CD8-positive, alpha-beta memory T cell (primary cell): ENCODE data around the gene KCNMA1. TPM values are rescaled to one million over a fixed set of nuclear protein-coding genes. Genes with fewer than 3 reads are reported as not detected.

Experiments
- CTCF ChIA-PET: fragments of 350-600 bp; sonication (Branson Sonifier 250); formaldehyde crosslinking; loops from one replicate; lab custom pipeline; 2021; ENCODE audit warnings: antibody characterized with exemption; lab: Charles Lee
- POLR2A ChIA-PET: fragments of 350-600 bp; sonication (Branson Sonifier 250); formaldehyde crosslinking; loops from one replicate; lab custom pipeline; 2021; ENCODE audit warnings: antibody characterized with exemption; lab: Charles Lee
- DNase-seq, 5 donors: peaks; one replicate each; pipeline versions ENCODE4 v3.0.0 to v3.0.0-alpha.2; 2020 to 2022; ENCODE audit warnings: mixed read lengths in 1 of 5
- H3K27ac ChIP-seq: one replicate; pipeline ENCODE4 v1.7.0; 2013; ENCODE audit warnings: low read depth, mild to moderate bottlenecking, low read length, moderate library complexity
- H3K27me3 ChIP-seq: 2 replicates; pipeline ENCODE4 v1.7.0; 2013; ENCODE audit warnings: low read length, mild to moderate bottlenecking; ENCODE audit not compliant: insufficient read depth, poor library complexity, severe bottlenecking
- H3K36me3 ChIP-seq: 2 replicates; pipeline ENCODE4 v1.7.0; 2013; ENCODE audit warnings: mild to moderate bottlenecking, low read length, moderate library complexity; ENCODE audit not compliant: insufficient read depth
- H3K4me1 ChIP-seq: 2 replicates; pipeline ENCODE4 v1.7.0; 2013; ENCODE audit warnings: mild to moderate bottlenecking, low read length, moderate library complexity; ENCODE audit not compliant: insufficient read depth
- H3K4me3 ChIP-seq: 2 replicates; pipeline ENCODE4 v1.7.0; 2013; ENCODE audit warnings: mild to moderate bottlenecking, low read length
- H3K9me3 ChIP-seq: 2 replicates; pipeline ENCODE4 v1.7.0; 2013; ENCODE audit warnings: mild to moderate bottlenecking, low read length
- H3K27ac Mint-ChIP-seq, 8 donors: one replicate each; pipeline ENCODE4 v1.8.0; 2020 to 2021; ENCODE audit warnings: mixed read lengths in 8 of 8, mild to moderate bottlenecking in 6 of 8, inconsistent platforms in 3 of 8, moderate library complexity in 3 of 8
- H3K27me3 Mint-ChIP-seq, 2 donors: one replicate each; pipeline ENCODE4 v1.8.0; 2020 to 2021; ENCODE audit warnings: mixed read lengths in 2 of 2, mild to moderate bottlenecking in 1 of 2, moderate library complexity in 1 of 2
- H3K36me3 Mint-ChIP-seq, 3 donors: one replicate each; pipeline ENCODE4 v1.8.0; 2020 to 2021; ENCODE audit warnings: mixed read lengths in 3 of 3, inconsistent platforms in 1 of 3, mild to moderate bottlenecking in 1 of 3
- H3K4me1 Mint-ChIP-seq, 3 donors: one replicate each; pipeline ENCODE4 v1.8.0; 2020 to 2021; ENCODE audit warnings: mixed read lengths in 3 of 3, inconsistent platforms in 1 of 3, mild to moderate bottlenecking in 1 of 3
- H3K4me3 Mint-ChIP-seq, 7 donors: one replicate each; pipeline ENCODE4 v1.8.0; 2020 to 2021; ENCODE audit warnings: mixed read lengths in 7 of 7, mild to moderate bottlenecking in 6 of 7, moderate library complexity in 4 of 7, inconsistent platforms in 2 of 7
- H3K9me3 Mint-ChIP-seq, 5 donors: one replicate each; pipeline ENCODE4 v1.8.0; 2020 to 2022; ENCODE audit warnings: mixed read lengths in 5 of 5, mild to moderate bottlenecking in 3 of 5, moderate library complexity in 2 of 5, inconsistent platforms in 1 of 5
- polyA plus RNA-seq: library from polyadenylated mRNA; unstranded; fragments of 300-500 nt; fragmentation: Illumina TruSeq; gene quantifications from one replicate; pipeline ENCODE4 v1.2.3, GENCODE V29; 2021
- total RNA-seq, 2 experiments: library from RNA; stranded (reverse); gene quantifications; one replicate each; pipeline ENCODE4 v1.2.3, GENCODE V29; 2021

The KCNMA1 gene
- total and polyA plus RNA-seq, 3 experiments from 2014 or later = 0.20 to 0.31 TPM; not detected in 1

DNA sequence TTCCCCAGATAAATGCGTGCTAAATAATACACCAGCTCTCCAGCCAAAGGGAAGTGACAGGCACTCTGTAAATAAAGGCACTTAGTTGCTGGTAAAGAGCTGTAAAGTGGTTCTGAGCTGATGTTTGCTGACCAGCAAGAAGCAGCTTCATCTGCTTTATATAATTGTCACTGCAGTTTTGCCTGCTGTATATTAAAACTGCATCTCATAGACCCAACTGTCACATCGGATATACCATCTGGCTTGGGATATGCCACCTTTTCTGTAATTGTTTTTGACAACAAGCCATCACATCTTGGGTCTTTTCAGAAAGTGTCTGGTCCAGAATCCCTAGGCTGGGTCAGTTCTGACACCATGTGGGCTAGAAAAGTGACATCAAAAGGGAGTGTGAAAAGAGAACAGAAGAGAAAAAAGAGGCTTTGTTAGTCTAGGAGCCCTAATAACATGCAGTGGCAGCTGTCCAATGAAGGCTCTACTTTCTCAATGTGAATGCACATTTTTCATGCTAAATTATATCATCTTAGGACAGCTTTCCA is 697.6 kb downstream of the KCNMA1 start:
- Mint-ChIP-seq H3K27me3 (peaks cover 5 to 7% of the 10 kb centered on the region in 2 donors), H3K9me3 (peaks cover 0 to 2% (median 2%) of the 10 kb centered on the region in 5 donors), H3K27ac (no peak overlapping the region), H3K4me1 (no peaks in the 10 kb centered on the region), H3K36me3 (no peaks in the 10 kb centered on the region), H3K4me3 (no peak overlapping the region)
- ChIA-PET CTCF (no interaction called here), POLR2A (no interaction called here)
- H3K9me3 ChIP-seq = no peaks in the 10 kb centered on the region
- DNase-seq = no peak
- no peaks in the 10 kb centered on the region for H3K27me3 ChIP-seq
- H3K27ac ChIP-seq = no peak overlapping the region
- H3K36me3 ChIP-seq = no peaks in the 10 kb centered on the region
- H3K4me3 ChIP-seq = no peak overlapping the region
- H3K4me1 ChIP-seq = no peaks in the 10 kb centered on the region

DNA sequence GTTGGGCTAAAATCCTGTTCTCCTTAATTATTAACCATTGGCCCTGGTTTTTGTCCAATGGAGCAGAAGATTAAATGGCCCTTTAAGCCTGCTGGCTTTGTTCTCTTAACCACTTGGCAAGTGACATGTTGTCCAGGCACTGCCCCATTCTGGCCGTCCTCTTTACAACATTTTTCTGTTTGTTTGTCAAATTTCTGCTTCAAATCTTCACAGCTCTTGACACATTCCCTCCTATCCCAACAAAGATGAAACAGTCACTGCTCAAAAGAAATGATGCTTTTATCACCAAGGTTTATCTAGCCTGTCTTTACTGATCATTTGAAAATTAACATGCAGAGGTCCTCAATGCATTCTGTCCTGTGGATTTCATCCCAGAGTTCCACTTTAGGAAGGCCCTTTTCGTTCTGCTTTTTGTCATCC is 700.4 kb downstream of the KCNMA1 start:
- Histone ChIP-seq H3K27me3 (no peaks in the 10 kb centered on the region), H3K36me3 (no peaks in the 10 kb centered on the region), H3K27ac (no peak overlapping the region), H3K4me3 (no peak overlapping the region), H3K4me1 (no peaks in the 10 kb centered on the region), H3K9me3 (no peaks in the 10 kb centered on the region)
- Mint-ChIP-seq H3K4me3 (no peak overlapping the region), H3K36me3 (no peaks in the 10 kb centered on the region), H3K27me3 (peaks cover 0 to 5% of the 10 kb centered on the region in 2 donors), H3K9me3 (peaks cover 0 to 2% (median 0%) of the 10 kb centered on the region in 5 donors), H3K4me1 (no peaks in the 10 kb centered on the region), H3K27ac (no peak overlapping the region)
- CTCF ChIA-PET = no interaction called here
- POLR2A ChIA-PET = no interaction called here
- DNase-seq = no peak

DNA sequence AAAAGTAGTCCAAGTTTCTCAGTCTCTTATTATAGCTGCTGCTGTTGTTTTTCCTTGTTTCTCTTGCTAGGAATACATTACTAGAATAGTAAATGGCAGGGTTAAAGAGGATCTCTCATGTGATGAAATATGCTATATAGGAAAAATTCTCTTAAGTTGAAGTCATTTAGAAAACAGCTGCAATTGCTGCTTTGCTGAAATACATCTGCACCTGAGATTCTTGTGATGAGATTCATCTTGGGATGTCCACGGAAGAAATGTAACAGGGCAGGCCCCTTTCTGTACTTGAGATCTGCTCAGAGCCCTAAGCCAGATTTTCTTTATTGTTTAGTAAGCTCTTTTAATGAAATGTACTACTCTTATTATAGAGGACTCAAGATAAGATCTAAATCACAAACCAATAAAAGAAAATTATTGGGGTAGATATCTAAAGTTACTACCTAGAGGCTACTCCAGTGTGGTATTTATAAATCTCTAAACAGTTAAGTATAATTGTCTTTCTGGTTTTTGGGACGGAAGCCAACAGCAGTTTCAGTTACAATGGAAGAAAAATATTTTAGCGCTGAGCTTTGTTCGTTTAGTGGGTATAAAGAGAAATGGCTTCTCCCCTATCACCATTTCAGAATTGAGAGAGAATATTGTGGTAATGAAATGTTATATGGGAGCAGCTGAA is 701.5 kb downstream of the KCNMA1 start:
- ChIA-PET CTCF (no interaction called here), POLR2A (no interaction called here)
- Mint-ChIP-seq H3K4me1 (no peaks in the 10 kb centered on the region), H3K27me3 (peaks cover 0 to 1% of the 10 kb centered on the region in 2 donors), H3K36me3 (no peaks in the 10 kb centered on the region), H3K4me3 (no peak overlapping the region), H3K27ac (no peak overlapping the region), H3K9me3 (peaks cover 0 to 2% (median 0%) of the 10 kb centered on the region in 5 donors)
- no peaks in the 10 kb centered on the region for H3K36me3 ChIP-seq
- H3K4me1 ChIP-seq = no peaks in the 10 kb centered on the region
- no peak overlapping the region for H3K4me3 ChIP-seq
- H3K27me3 ChIP-seq = no peaks in the 10 kb centered on the region
- no peak for DNase-seq
- H3K9me3 ChIP-seq = no peaks in the 10 kb centered on the region
- no peak overlapping the region for H3K27ac ChIP-seq

DNA sequence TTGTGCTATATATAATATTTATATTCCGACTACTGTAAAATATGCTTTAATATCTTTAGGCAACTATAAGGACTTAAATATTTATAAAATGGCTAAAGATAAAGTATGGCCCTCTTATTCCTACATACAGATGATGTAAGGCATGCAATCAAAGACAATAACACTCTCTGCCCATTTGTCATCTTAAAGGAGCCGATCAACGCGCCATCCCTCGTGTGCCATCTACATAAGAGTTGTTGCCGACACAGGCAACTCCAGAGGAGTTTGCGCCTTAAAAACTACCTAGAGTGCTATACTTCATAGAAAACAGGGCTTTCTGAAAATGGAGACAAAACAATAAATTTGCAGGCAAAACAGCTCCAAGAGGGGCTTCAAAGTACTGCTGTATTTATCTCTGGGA is 709.0 kb downstream of the KCNMA1 start:
- no peak overlapping the region for H3K27ac ChIP-seq

DNA sequence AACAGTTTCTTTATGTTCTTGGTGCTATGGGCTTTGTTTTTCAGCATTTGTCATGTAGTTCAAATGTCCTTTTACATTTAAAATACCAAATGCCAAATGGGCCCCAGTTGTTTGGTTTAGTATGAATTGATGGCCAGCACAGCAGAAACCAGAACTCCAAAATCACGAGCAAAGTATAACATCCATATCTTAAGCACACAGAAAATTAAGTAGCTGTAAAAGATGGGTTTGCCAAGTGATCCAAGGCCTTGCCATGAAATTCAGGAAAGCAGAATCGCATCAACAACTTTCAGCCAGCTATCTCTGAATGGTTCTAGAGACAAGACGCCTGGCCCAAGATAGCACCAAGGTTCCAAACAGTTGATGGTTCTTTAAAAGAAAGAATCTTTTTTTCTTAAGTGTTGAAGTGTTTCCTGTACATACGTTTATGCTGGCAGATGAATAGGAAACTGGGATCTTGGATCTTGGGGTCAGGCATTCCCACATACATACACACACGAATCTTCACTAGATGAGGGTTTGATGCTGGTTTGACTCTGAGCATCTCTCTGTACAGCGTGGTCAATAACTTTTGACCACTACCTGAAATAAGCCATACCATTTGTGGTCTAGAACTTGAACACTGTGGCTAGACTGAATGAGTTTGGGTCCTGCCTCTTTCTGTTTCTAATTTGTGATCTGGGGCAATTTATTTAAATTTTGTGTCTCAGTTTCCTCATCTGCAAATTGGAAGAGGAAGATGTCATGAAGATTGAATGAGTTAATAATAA is 711.8 kb downstream of the KCNMA1 start:
- POLR2A ChIA-PET = no interaction called here
- H3K36me3 Mint-ChIP-seq = no peaks in the 10 kb centered on the region

More for the DNA sequence above, 709.0 kb downstream of the KCNMA1 start:
- Mint-ChIP-seq H3K4me3 (no peak overlapping the region), H3K27me3 (no peaks in the 10 kb centered on the region), H3K36me3 (no peaks in the 10 kb centered on the region), H3K27ac (no peak overlapping the region), H3K9me3 (peaks cover 0 to 9% (median 5%) of the 10 kb centered on the region in 5 donors), H3K4me1 (no peaks in the 10 kb centered on the region)
- ChIA-PET POLR2A (no interaction called here), CTCF (no interaction called here)
- Histone ChIP-seq H3K9me3 (no peaks in the 10 kb centered on the region), H3K4me3 (no peak overlapping the region), H3K4me1 (no peaks in the 10 kb centered on the region), H3K36me3 (no peaks in the 10 kb centered on the region), H3K27me3 (no peaks in the 10 kb centered on the region)
- DNase-seq = no peak

DNA sequence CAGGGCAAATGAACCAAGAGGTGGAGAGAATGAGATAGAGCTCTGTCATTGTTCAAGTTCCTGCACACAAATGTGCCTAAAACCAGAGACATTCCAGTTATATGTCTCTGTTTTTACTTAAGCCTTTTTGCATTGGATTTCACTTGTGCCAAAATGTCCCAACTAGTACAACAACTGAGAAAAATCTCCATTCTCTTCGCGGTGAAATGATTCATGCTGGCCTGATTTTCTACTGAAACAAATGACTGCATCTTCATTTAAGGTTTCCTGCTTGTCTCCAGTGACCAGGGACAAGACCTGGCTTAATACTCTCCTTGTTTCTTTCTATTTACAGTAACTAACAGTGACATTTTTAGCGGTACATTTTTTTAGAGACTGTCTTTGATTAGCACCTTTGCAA is 714.9 kb downstream of the KCNMA1 start:
- H3K27me3 ChIP-seq = no peaks in the 10 kb centered on the region
- ChIA-PET POLR2A (no interaction called here), CTCF (no interaction called here)
- Mint-ChIP-seq H3K27me3 (no peaks in the 10 kb centered on the region), H3K27ac (no peak overlapping the region), H3K4me1 (no peaks in the 10 kb centered on the region), H3K36me3 (no peaks in the 10 kb centered on the region), H3K4me3 (no peak overlapping the region), H3K9me3 (no peaks in the 10 kb centered on the region)
- no peaks in the 10 kb centered on the region for H3K4me1 ChIP-seq
- no peaks in the 10 kb centered on the region for H3K36me3 ChIP-seq
- H3K27ac ChIP-seq = no peak overlapping the region
- H3K4me3 ChIP-seq = no peak overlapping the region
- H3K9me3 ChIP-seq = no peaks in the 10 kb centered on the region
- DNase-seq = no peak

More for the DNA sequence above, 711.8 kb downstream of the KCNMA1 start:
- Mint-ChIP-seq H3K27me3 (no peaks in the 10 kb centered on the region), H3K27ac (no peak overlapping the region), H3K4me3 (no peak overlapping the region), H3K9me3 (peaks cover 0 to 8% (median 3%) of the 10 kb centered on the region in 5 donors), H3K4me1 (no peaks in the 10 kb centered on the region)
- H3K9me3 ChIP-seq = no peaks in the 10 kb centered on the region
- no peak overlapping the region for H3K27ac ChIP-seq
- H3K36me3 ChIP-seq = no peaks in the 10 kb centered on the region
- H3K4me1 ChIP-seq = no peaks in the 10 kb centered on the region
- no peak overlapping the region for H3K4me3 ChIP-seq
- no peak for DNase-seq
- H3K27me3 ChIP-seq = no peaks in the 10 kb centered on the region
- CTCF ChIA-PET = no interaction called here

DNA sequence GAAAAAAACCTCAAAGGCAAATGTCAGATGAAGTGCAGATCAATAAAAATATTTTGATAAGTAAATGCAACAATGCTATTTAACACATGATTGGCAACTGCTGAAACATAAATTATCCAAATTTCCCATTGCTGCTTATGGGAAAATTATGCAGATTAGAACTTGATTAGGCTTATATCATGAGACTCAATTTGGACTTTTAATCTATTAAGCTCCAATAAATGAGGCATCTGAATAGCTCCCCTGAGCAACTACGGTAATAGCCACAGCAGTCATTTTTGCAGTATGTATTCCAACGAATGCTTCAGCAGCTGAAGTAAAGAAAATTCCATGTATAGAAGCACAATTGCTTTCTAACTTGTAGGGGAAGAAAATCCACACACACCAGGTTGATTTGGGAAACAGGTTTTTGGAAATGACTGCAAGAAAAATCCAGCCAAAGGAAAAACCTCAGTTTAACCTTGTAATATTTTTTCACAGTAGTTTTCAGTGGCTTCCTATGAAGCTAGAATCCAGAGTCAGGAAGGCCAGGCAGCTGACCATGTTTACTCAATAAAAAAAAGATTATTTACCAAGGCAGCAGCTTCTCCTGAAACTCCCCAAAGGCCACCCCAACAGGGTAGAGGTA is 716.1 kb downstream of the KCNMA1 start:
- no peaks in the 10 kb centered on the region for H3K4me1 Mint-ChIP-seq
- H3K27ac ChIP-seq = no peak overlapping the region
- no peaks in the 10 kb centered on the region for H3K9me3 ChIP-seq
- no peaks in the 10 kb centered on the region for H3K36me3 Mint-ChIP-seq
- H3K4me1 ChIP-seq = no peaks in the 10 kb centered on the region
- peaks cover 0 to 2% (median 0%) of the 10 kb centered on the region in 5 donors for H3K9me3 Mint-ChIP-seq
- POLR2A ChIA-PET = no interaction called here
- no peak overlapping the region for H3K4me3 Mint-ChIP-seq
- H3K4me3 ChIP-seq = no peak overlapping the region
- no peaks in the 10 kb centered on the region for H3K27me3 ChIP-seq
- no peak for DNase-seq
- no peaks in the 10 kb centered on the region for H3K27me3 Mint-ChIP-seq
- no peaks in the 10 kb centered on the region for H3K36me3 ChIP-seq
- H3K27ac Mint-ChIP-seq = no peak overlapping the region
- CTCF ChIA-PET = no interaction called here

DNA sequence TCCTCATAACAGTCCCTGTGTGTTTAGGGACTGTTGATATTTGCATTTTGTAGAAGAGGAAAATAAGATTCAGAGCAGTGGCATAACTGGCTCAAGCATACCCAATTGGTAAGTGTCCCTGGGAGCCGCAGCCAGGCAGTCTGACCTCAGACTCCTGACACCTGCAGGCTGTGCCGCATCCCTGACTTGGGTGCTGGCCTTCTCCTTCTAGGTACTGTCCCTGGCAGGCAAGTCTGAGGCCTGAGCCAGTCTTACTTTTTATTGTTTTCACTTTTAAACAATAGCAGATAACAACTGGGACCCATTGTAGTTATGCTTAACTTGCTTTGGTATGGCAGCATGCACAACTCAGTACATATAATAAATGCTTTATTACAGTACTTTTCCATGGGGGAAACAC is 717.0 kb downstream of the KCNMA1 start:
- H3K36me3 Mint-ChIP-seq = no peaks in the 10 kb centered on the region
- no peaks in the 10 kb centered on the region for H3K9me3 ChIP-seq
- no peak overlapping the region for H3K4me3 Mint-ChIP-seq
- H3K36me3 ChIP-seq = no peaks in the 10 kb centered on the region
- ChIA-PET POLR2A (no interaction called here), CTCF (no interaction called here)
- H3K27ac ChIP-seq = no peak overlapping the region
- DNase-seq = no peak
- no peaks in the 10 kb centered on the region for H3K27me3 Mint-ChIP-seq
- peaks cover 0 to 2% (median 0%) of the 10 kb centered on the region in 5 donors for H3K9me3 Mint-ChIP-seq
- H3K4me3 ChIP-seq = no peak overlapping the region
- no peak overlapping the region for H3K27ac Mint-ChIP-seq
- H3K27me3 ChIP-seq = no peaks in the 10 kb centered on the region
- H3K4me1 Mint-ChIP-seq = no peaks in the 10 kb centered on the region
- no peaks in the 10 kb centered on the region for H3K4me1 ChIP-seq
